ENCODE results near the gene PRG2. TPM values are rescaled to one million over a fixed set of nuclear protein-coding genes. Genes with fewer than 3 reads are reported as not detected.

Gene PRG2
- total and polyA plus RNA-seq, 9 of the 15 experiments (the other 6 are each of a cell fraction or from before 2014, with no cell fraction given), result 1.8 to 78.0 (median 26.6) TPM

DNA sequence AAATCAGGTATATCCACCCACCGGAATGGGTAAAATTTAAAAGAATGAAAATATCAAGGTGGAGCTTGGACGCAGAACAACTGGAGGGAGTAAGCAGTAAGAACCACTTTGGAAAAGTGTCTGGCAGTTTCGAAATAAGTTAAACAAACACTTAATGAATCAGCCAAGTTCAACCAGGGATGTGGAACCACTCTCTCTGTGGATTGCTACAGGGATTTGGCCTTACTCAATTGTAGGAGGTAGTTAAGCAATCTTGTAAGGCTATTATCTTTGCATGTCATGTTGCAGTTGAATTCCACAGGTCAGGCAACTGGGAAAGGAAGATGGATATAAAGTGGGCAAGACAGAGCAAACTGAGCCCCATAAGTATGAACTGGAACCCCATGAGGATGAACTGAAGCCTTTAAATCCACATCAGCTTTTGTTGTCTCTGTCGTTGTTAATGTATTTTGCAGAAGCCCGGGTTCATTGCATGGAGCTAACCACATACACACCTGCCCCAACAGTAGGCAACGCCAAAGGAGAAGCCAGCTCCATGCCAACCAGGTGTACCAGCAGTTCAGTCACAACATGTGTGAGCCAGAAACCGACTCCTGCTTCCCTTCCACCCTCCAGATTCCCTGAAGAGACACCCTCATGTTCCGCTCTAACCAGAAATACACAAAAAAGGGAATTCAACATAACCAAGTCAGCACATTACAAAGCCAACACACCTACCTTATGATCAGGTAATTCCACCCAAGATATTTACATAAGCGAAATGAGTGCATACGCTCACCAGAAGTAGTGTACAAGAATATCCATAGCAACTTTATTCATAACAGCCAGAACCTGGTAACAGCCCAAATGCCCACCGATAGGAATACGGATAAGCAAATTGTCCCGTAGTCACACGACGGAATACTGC is 44.4 kb upstream of the PRG2 start (continued):
- TF ChIP-seq, protein P1, sequence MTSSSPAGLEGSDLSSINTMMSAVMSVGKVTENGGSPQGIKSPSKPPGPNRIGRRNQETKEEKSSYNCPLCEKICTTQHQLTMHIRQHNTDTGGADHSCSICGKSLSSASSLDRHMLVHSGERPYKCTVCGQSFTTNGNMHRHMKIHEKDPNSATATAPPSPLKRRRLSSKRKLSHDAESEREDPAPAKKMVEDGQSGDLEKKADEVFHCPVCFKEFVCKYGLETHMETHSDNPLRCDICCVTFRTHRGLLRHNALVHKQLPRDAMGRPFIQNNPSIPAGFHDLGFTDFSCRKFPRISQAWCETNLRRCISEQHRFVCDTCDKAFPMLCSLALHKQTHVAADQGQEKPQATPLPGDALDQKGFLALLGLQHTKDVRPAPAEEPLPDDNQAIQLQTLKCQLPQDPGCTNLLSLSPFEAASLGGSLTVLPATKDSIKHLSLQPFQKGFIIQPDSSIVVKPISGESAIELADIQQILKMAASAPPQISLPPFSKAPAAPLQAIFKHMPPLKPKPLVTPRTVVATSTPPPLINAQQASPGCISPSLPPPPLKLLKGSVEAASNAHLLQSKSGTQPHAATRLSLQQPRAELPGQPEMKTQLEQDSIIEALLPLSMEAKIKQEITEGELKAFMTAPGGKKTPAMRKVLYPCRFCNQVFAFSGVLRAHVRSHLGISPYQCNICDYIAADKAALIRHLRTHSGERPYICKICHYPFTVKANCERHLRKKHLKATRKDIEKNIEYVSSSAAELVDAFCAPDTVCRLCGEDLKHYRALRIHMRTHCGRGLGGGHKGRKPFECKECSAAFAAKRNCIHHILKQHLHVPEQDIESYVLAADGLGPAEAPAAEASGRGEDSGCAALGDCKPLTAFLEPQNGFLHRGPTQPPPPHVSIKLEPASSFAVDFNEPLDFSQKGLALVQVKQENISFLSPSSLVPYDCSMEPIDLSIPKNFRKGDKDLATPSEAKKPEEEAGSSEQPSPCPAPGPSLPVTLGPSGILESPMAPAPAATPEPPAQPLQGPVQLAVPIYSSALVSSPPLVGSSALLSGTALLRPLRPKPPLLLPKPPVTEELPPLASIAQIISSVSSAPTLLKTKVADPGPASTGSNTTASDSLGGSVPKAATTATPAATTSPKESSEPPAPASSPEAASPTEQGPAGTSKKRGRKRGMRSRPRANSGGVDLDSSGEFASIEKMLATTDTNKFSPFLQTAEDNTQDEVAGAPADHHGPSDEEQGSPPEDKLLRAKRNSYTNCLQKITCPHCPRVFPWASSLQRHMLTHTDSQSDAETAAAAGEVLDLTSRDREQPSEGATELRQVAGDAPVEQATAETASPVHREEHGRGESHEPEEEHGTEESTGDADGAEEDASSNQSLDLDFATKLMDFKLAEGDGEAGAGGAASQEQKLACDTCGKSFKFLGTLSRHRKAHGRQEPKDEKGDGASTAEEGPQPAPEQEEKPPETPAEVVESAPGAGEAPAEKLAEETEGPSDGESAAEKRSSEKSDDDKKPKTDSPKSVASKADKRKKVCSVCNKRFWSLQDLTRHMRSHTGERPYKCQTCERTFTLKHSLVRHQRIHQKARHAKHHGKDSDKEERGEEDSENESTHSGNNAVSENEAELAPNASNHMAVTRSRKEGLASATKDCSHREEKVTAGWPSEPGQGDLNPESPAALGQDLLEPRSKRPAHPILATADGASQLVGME (CRISPR knock-in tag; IDR thresholded peaks at IDR 0.05), result no peak
- TF ChIP-seq CEBPB (tag; IDR thresholded peaks at IDR 0.05), result peak; percentile 98
- peak; percentile 83 for TF ChIP-seq CEBPG (CRISPR knock-in tag; IDR thresholded peaks at IDR 0.05)
- TF ChIP-seq CEBPG (tag; conservative IDR thresholded peaks at IDR 0.05 in 1 of 2, IDR thresholded peaks at IDR 0.05 in 1 of 2), result peak; percentile 97 to 99
- TF ChIP-seq, protein P2, sequence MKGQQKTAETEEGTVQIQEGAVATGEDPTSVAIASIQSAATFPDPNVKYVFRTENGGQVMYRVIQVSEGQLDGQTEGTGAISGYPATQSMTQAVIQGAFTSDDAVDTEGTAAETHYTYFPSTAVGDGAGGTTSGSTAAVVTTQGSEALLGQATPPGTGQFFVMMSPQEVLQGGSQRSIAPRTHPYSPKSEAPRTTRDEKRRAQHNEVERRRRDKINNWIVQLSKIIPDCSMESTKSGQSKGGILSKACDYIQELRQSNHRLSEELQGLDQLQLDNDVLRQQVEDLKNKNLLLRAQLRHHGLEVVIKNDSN (CRISPR knock-in tag; IDR thresholded peaks at IDR 0.05), result no peak
- TF ChIP-seq IRF2 (CRISPR knock-in tag; IDR thresholded peaks at IDR 0.05), result no peak
- TF ChIP-seq ZBTB17 (CRISPR knock-in tag; IDR thresholded peaks at IDR 0.05), result no peak
- no peak for TF ChIP-seq E2F3 (CRISPR knock-in tag; IDR thresholded peaks at IDR 0.05)
- no peak for TF ChIP-seq SREBF2 (CRISPR knock-in tag; IDR thresholded peaks at IDR 0.05)
- TF ChIP-seq, protein P3, sequence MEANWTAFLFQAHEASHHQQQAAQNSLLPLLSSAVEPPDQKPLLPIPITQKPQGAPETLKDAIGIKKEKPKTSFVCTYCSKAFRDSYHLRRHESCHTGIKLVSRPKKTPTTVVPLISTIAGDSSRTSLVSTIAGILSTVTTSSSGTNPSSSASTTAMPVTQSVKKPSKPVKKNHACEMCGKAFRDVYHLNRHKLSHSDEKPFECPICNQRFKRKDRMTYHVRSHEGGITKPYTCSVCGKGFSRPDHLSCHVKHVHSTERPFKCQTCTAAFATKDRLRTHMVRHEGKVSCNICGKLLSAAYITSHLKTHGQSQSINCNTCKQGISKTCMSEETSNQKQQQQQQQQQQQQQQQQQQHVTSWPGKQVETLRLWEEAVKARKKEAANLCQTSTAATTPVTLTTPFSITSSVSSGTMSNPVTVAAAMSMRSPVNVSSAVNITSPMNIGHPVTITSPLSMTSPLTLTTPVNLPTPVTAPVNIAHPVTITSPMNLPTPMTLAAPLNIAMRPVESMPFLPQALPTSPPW (CRISPR knock-in tag; IDR thresholded peaks at IDR 0.05), result peak; percentile 19; the same call in 1 of the 2 replicates
- TF ChIP-seq NR2C1 (IDR thresholded peaks at IDR 0.05), result no peak
- TF ChIP-seq NR2C1 (tag; IDR thresholded peaks at IDR 0.05), result no peak
- no peak for TF ChIP-seq EZH2 (IDR thresholded peaks at IDR 0.05; ENCODE audit: borderline replicate concordance, low read depth, low read length)
- TF ChIP-seq, protein P4, sequence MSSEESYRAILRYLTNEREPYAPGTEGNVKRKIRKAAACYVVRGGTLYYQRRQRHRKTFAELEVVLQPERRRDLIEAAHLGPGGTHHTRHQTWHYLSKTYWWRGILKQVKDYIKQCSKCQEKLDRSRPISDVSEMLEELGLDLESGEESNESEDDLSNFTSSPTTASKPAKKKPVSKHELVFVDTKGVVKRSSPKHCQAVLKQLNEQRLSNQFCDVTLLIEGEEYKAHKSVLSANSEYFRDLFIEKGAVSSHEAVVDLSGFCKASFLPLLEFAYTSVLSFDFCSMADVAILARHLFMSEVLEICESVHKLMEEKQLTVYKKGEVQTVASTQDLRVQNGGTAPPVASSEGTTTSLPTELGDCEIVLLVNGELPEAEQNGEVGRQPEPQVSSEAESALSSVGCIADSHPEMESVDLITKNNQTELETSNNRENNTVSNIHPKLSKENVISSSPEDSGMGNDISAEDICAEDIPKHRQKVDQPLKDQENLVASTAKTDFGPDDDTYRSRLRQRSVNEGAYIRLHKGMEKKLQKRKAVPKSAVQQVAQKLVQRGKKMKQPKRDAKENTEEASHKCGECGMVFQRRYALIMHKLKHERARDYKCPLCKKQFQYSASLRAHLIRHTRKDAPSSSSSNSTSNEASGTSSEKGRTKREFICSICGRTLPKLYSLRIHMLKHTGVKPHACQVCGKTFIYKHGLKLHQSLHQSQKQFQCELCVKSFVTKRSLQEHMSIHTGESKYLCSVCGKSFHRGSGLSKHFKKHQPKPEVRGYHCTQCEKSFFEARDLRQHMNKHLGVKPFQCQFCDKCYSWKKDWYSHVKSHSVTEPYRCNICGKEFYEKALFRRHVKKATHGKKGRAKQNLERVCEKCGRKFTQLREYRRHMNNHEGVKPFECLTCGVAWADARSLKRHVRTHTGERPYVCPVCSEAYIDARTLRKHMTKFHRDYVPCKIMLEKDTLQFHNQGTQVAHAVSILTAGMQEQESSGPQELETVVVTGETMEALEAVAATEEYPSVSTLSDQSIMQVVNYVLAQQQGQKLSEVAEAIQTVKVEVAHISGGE (CRISPR knock-in tag; IDR thresholded peaks at IDR 0.05), result no peak
- no peak for TF ChIP-seq CREBBP (IDR thresholded peaks at IDR 0.05; ENCODE audit: low read depth, low read length)

Data from K562 (cell line).